GM18861 (cell line): Measurements from ENCODE around the gene STEAP3.

Experiments
- ATAC-seq: cut with Tn5 transposase; IDR thresholded peaks from one replicate; pipeline ENCODE4 v1.9.1; 2021; ENCODE audit not compliant: unreplicated experiment

Gene STEAP3

GRCh38 chr2:119223521-119224390 is at the start of gene STEAP3:
Gene STEAP3 (plus strand): TSS chr2:119223834. CDS start chr2:119231013, 7,179 bp downstream.
- ATAC-seq, result peak; percentile 67

GRCh38 chr2:119174216-119174992 is 49.2 kb upstream of the STEAP3 start:
- ATAC-seq, result peak; percentile 49

- ATAC-seq, result no peak
These were observed 48.7 kb upstream of the STEAP3 start for GRCh38 chr2:119174993-119175347.

GRCh38 chr2:119175517-119175916 is 48.1 kb upstream of the STEAP3 start:
- no peak for ATAC-seq

GRCh38 chr2:119177171-119177837 is 46.3 kb upstream of the STEAP3 start:
- ATAC-seq, result no peak

GRCh38 chr2:119177838-119178190 is 45.8 kb upstream of the STEAP3 start:
- no peak for ATAC-seq

GRCh38 chr2:119178776-119179175 is 44.9 kb upstream of the STEAP3 start:
- ATAC-seq, result no peak

- no peak for ATAC-seq
These were observed 44.4 kb upstream of the STEAP3 start for GRCh38 chr2:119179202-119179601.

- ATAC-seq, result no peak
These were observed 43.6 kb upstream of the STEAP3 start for GRCh38 chr2:119179991-119180390.

GRCh38 chr2:119180892-119181291 is 42.7 kb upstream of the STEAP3 start:
- no peak for ATAC-seq

- ATAC-seq, result no peak
These were observed 42.2 kb upstream of the STEAP3 start for GRCh38 chr2:119181391-119181790.

- ATAC-seq, result no peak
These were observed 41.7 kb upstream of the STEAP3 start for GRCh38 chr2:119181791-119182445.

GRCh38 chr2:119184512-119184911 is 39.1 kb upstream of the STEAP3 start:
- ATAC-seq, result no peak

GRCh38 chr2:119190321-119191111 is 33.1 kb upstream of the STEAP3 start:
- ATAC-seq, result no peak

GRCh38 chr2:119192893-119193292 is 30.7 kb upstream of the STEAP3 start:
- ATAC-seq, result no peak

- no peak for ATAC-seq
These were observed 28.6 kb upstream of the STEAP3 start for GRCh38 chr2:119195001-119195400.

GRCh38 chr2:119195887-119196286 is 27.7 kb upstream of the STEAP3 start:
- no peak for ATAC-seq

- no peak for ATAC-seq
These were observed 27.1 kb upstream of the STEAP3 start for GRCh38 chr2:119196301-119197125.

- no peak for ATAC-seq
These were observed 26.6 kb upstream of the STEAP3 start for GRCh38 chr2:119197126-119197405.
